NB4 (cell line): ENCODE results near the gene ACSF2.

Source experiments
- CTCF ChIP-seq: IDR thresholded peaks from one replicate; pipeline ENCODE4 v1.5.1; 2012; ENCODE audit warnings: low read depth, low read length
- MAX ChIP-seq: IDR thresholded peaks from 2 replicates; pipeline ENCODE4 v1.6.1; 2011; ENCODE audit warnings: low read depth, low read length
- POLR2A ChIP-seq: IDR thresholded peaks from 2 replicates; pipeline ENCODE4 v1.6.1; 2011; ENCODE audit warnings: mild to moderate bottlenecking; ENCODE audit not compliant: insufficient read length; ENCODE audit errors: extremely low read depth

- TF ChIP-seq MAX, result peak; percentile 73; the same call in 1 of the 2 replicates
- peak; percentile 92 for TF ChIP-seq POLR2A
- TF ChIP-seq CTCF, result peak; percentile 76
Measured at GRCh38 chr17:50397111-50397918, 28.7 kb upstream of the ACSF2 start, which contains the start of gene LRRC59.
